GM12878 (cell line): ENCODE results near the gene LMTK3. TPM values are rescaled to one million over a fixed set of nuclear protein-coding genes. Genes with fewer than 3 reads are reported as not detected.

Experiments
- ATAC-seq: fragments of 200-7000 bp; cut with Tn5 transposase; 3 replicates; pipeline ENCODE4 v1.9.1; 2020; ENCODE audit warnings: mild to moderate bottlenecking, moderate library complexity
- BruUV-seq: library from RNA; stranded (reverse); fragments of 400-500 nt; replicated peaks from 2 replicates; lab custom pipeline; 2021; lab: Mats Ljungman, UMichigan
- CTCF ChIA-PET: fragments of 300-600 bp; sonication (Branson Sonifier 250); formaldehyde crosslinking; extraction: SDS; loops from one replicate; lab custom pipeline; 2021; ENCODE audit warnings: inconsistent platforms; lab: Yijun Ruan, JAX
- POLR2A ChIA-PET: fragments of 350-600 bp; formaldehyde crosslinking; extraction: SDS; loops from one replicate; lab custom pipeline; 2021; ENCODE audit warnings: inconsistent platforms; lab: Charles Lee
- RAD21 ChIA-PET: fragments of 300-600 bp; sonication (Branson Sonifier 250); formaldehyde crosslinking; loops from one replicate; lab custom pipeline; 2023; ENCODE audit warnings: antibody characterized with exemption; ENCODE audit not compliant: unreplicated experiment; lab: Charles Lee
- SMC1A ChIA-PET: fragments of 300-600 bp; sonication (Branson Sonifier 250); formaldehyde crosslinking; loops from one replicate; lab custom pipeline; 2023; ENCODE audit not compliant: unreplicated experiment, uncharacterized antibody; lab: Charles Lee
- DNase-seq: peaks from one replicate; pipeline ENCODE4 v3.0.0-alpha.2; 2011; ENCODE audit warnings: low read depth, low spot score
- FAIRE-seq: peaks from 3 replicates; lab custom pipeline; 2011; peaks lifted over from hg19 to GRCh38; lab: Jason Lieb, UNC
- H2AFZ ChIP-seq: 2 replicates; pipeline ENCODE4 v1.6.0; 2011; ENCODE audit warnings: low read depth, low read length, control low read depth; ENCODE audit not compliant: control insufficient read depth
- H3K27ac ChIP-seq: 2 replicates; pipeline ENCODE4 v1.5.1; 2011; ENCODE audit warnings: control low read depth; ENCODE audit not compliant: control insufficient read depth, insufficient read depth
- H3K27me3 ChIP-seq, 2 experiments: replicated peaks in 1 of 2; 2 replicates each; pipeline versions ENCODE4 v1.6.0 to v1.6.1; 2011; ENCODE audit warnings: low read length in 1 of 2; ENCODE audit not compliant: control insufficient read depth in 2 of 2, insufficient read depth in 2 of 2
- H3K36me3 ChIP-seq, 2 experiments: 2 replicates each; pipeline ENCODE4 v1.5.1; 2011; ENCODE audit warnings: low read length in 1 of 2; ENCODE audit not compliant: control insufficient read depth in 2 of 2, insufficient read depth in 2 of 2
- H3K4me1 ChIP-seq: 2 replicates; pipeline ENCODE4 v1.6.1; 2011; ENCODE audit warnings: mild to moderate bottlenecking, low read length, moderate library complexity, mixed read lengths; ENCODE audit not compliant: control insufficient read depth, insufficient read depth
- H3K4me2 ChIP-seq: 2 replicates; pipeline ENCODE4 v1.6.0; 2011; ENCODE audit warnings: control low read depth; ENCODE audit not compliant: control insufficient read depth, insufficient read depth
- H3K4me3 ChIP-seq: fragments of 200-600 bp; sonication (generic); 2 replicates; pipeline ENCODE4 v1.5.1; 2016
- H3K79me2 ChIP-seq: 2 replicates; pipeline ENCODE4 v1.6.0; 2011; ENCODE audit warnings: low read length; ENCODE audit not compliant: control insufficient read depth, insufficient read depth
- H3K9ac ChIP-seq: 2 replicates; pipeline ENCODE4 v1.8.0; 2011; ENCODE audit warnings: low read length, control low read depth, mixed read lengths; ENCODE audit not compliant: control insufficient read depth, insufficient read depth
- H3K9me3 ChIP-seq: replicated peaks from 3 replicates; pipeline ENCODE4 v1.5.1; 2011; ENCODE audit warnings: mild to moderate bottlenecking, low read length; ENCODE audit not compliant: control insufficient read depth, insufficient read depth
- H4K20me1 ChIP-seq: 2 replicates; pipeline ENCODE4 v1.6.0; 2011; ENCODE audit not compliant: control insufficient read depth, insufficient read depth
- BACH1 ChIP-seq: fragments of 450-650 bp; IDR thresholded peaks from 2 replicates; pipeline ENCODE4 v1.6.1; 2017; ENCODE audit warnings: mild to moderate bottlenecking, borderline replicate concordance
- LARP7 ChIP-seq: fragments of 450-650 bp; IDR thresholded peaks from 2 replicates; pipeline ENCODE4 v1.6.1; 2017; ENCODE audit warnings: mild to moderate bottlenecking
- WGBS: methylation state at CpG from one replicate; pipeline ENCODE4 v1.1.6; 2016; ENCODE audit warnings: low lambda C conversion rate; ENCODE audit not compliant: insufficient replicate concordance, insufficient coverage; ENCODE audit errors: missing lambda C conversion rate; 5-methylcytosine and 5-hydroxymethylcytosine counted together
- in situ Hi-C: fragments of 300-500 bp; cut with MboI; formaldehyde crosslinking; loops from 9 replicates; pipeline ENCODE4 v1.14.3; 2018; ENCODE audit warnings: mixed read lengths
- intact Hi-C: fragments of 100-400 bp; cut with micrococcal nuclease; formaldehyde crosslinking; loops from one replicate; pipeline ENCODE4 v1.14.2; 2022; ENCODE audit not compliant: unreplicated experiment
- polyA plus RNA-seq, 11 experiments: library from polyadenylated mRNA; depleted of rRNA in 4 of 11; unstranded in 6 of 11; stranded (reverse) in 5 of 11; fragments of >200 nt; fragmentation: Nextera tagmentation in 4 of 11; fragmentation: Illumina TruSeq in 1 of 11; extraction: Ambion mirVana in 4 of 11; extraction: Trizol in 1 of 11; gene quantifications; 1 replicate in 1 of 11; 2 replicates in 10 of 11; pipeline versions ENCODE4 v1.2.1 to v1.2.3, GENCODE V29; 2011 to 2016; ENCODE audit warnings: inconsistent platforms in 2 of 11, missing spikeins in 2 of 11, low read depth in 1 of 11
- total RNA-seq, 4 experiments: library from RNA; depleted of rRNA in 3 of 4; stranded (reverse); fragments of >200 nt in 3 of 4; fragmentation: Illumina TruSeq in 1 of 4; extraction: Trizol in 1 of 4; gene quantifications; 2 replicates each; pipeline versions ENCODE4 v1.2.1 to v1.2.3, GENCODE V29; 2013 to 2021
- TF ChIP-seq, protein P1 (sequence below): fragments of 150-350 bp; IDR thresholded peaks from 2 replicates; pipeline ENCODE4 v1.6.1; 2016; ENCODE audit warnings: low read depth, low read length
- TF ChIP-seq, protein P2 (sequence below): fragments of 150-350 bp; IDR thresholded peaks from 2 replicates; pipeline ENCODE4 v1.6.1; 2014; ENCODE audit warnings: mild to moderate bottlenecking, low read depth, low read length

LMTK3 gene
- total and polyA plus RNA-seq, 10 of the 15 experiments (the other 5 are each of a cell fraction or from before 2014, with no cell fraction given), result under 0.01 to 0.28 (median 0.04) TPM; not detected in 3

DNA sequence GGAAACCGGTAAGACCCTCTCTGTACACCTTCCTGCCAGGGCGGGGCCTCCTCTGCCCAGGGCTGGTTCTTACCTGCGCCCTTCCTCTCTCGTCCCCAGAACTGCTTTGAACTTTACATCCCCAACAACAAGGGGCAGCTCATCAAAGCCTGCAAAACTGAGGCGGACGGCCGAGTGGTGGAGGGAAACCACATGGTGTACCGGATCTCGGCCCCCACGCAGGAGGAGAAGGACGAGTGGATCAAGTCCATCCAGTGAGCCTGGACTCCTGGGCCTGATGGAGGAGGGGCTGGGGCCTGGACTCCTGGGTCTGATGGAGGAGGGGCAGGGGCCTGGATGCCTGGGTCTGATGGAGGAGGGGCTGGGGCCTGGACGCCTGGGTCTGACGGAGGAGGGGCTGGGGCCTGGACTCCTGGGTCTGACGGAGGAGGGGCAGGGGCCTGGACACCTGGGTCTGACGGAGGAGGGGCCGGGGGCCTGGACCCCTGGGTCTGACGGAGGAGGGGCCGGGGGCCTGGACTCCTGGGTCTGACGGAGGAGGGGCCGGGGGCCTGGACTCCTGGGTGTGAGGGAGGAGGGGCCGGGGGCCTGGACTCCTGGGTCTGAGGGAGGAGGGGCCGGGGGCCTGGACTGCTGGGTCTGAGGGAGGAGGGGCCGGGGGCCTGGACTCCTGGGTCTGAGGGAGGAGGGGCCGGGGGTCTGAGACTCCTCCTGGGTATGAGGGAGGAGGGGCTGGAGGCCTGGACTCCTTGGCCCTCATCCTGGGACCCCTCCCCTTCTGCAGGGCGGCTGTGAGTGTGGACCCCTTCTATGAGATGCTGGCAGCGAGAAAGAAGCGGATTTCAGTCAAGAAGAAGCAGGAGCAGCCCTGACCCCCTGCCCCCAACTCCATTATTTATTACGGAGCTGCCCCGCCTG is 33.0 kb downstream of the LMTK3 start (continued):
- TF ChIP-seq, protein P1, sequence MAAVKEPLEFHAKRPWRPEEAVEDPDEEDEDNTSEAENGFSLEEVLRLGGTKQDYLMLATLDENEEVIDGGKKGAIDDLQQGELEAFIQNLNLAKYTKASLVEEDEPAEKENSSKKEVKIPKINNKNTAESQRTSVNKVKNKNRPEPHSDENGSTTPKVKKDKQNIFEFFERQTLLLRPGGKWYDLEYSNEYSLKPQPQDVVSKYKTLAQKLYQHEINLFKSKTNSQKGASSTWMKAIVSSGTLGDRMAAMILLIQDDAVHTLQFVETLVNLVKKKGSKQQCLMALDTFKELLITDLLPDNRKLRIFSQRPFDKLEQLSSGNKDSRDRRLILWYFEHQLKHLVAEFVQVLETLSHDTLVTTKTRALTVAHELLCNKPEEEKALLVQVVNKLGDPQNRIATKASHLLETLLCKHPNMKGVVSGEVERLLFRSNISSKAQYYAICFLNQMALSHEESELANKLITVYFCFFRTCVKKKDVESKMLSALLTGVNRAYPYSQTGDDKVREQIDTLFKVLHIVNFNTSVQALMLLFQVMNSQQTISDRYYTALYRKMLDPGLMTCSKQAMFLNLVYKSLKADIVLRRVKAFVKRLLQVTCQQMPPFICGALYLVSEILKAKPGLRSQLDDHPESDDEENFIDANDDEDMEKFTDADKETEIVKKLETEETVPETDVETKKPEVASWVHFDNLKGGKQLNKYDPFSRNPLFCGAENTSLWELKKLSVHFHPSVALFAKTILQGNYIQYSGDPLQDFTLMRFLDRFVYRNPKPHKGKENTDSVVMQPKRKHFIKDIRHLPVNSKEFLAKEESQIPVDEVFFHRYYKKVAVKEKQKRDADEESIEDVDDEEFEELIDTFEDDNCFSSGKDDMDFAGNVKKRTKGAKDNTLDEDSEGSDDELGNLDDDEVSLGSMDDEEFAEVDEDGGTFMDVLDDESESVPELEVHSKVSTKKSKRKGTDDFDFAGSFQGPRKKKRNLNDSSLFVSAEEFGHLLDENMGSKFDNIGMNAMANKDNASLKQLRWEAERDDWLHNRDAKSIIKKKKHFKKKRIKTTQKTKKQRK, result no peak
- TF ChIP-seq, all 136 proteins: peak for 0

GRCh38 chr19:48477698-48478338 is 33.8 kb downstream of the LMTK3 start:
- Histone ChIP-seq H2AFZ (no peak overlapping the region), H3K27me3 (no peaks in the 10 kb centered on the region), H3K9ac (no peak overlapping the region), H3K36me3 (peaks cover 3 to 11% of the 10 kb centered on the region in 2 experiments; a peak in 3 of 4 replicates), H3K27ac (no peak overlapping the region), H3K9me3 (no peaks in the 10 kb centered on the region), H3K79me2 (no peaks in the 10 kb centered on the region), H3K4me2 (no peak overlapping the region), H3K4me3 (no peak overlapping the region), H3K4me1 (no peaks in the 10 kb centered on the region), H4K20me1 (no peaks in the 10 kb centered on the region)
- FAIRE-seq (no peak), ATAC-seq (no peak), DNase-seq (no peak)
- TF ChIP-seq, protein P2, sequence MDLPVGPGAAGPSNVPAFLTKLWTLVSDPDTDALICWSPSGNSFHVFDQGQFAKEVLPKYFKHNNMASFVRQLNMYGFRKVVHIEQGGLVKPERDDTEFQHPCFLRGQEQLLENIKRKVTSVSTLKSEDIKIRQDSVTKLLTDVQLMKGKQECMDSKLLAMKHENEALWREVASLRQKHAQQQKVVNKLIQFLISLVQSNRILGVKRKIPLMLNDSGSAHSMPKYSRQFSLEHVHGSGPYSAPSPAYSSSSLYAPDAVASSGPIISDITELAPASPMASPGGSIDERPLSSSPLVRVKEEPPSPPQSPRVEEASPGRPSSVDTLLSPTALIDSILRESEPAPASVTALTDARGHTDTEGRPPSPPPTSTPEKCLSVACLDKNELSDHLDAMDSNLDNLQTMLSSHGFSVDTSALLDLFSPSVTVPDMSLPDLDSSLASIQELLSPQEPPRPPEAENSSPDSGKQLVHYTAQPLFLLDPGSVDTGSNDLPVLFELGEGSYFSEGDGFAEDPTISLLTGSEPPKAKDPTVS, result no peak
- TF ChIP-seq BACH1, result no peak
- no peak for TF ChIP-seq LARP7
- no TSS peak for BruUV-seq
- ChIA-PET SMC1A (no interaction called here), CTCF (interaction anchor here (1.9 kb wide), 1 partner anchor 12 kb away, joined by 6 read pairs; no protein-coding TSS in a partner anchor), POLR2A (no interaction called here), RAD21 (no interaction called here)
- WGBS, result 82% methylated on average over 18 of the region's 22 CpGs
- intact Hi-C loops, result no loop called here
- in situ Hi-C loops, result no loop called here
